H1 (cell line): ENCODE results near the gene FXR1. TPM values are rescaled to one million over a fixed set of nuclear protein-coding genes. Genes with fewer than 3 reads are reported as not detected.
"Not testable (repeated sequence)": the region's sequence is repeated elsewhere in the genome, so short reads cannot be mapped to it uniquely, and the experiment has no call there.

ENCODE experiments used
- CTCF ChIA-PET: fragments of 300-600 bp; sonication (Branson Sonifier 250); formaldehyde crosslinking; loops from one replicate; lab custom pipeline; 2021; ENCODE audit not compliant: partially characterized antibody; lab: Charles Lee
- POLR2A ChIA-PET: fragments of 300-600 bp; sonication (Branson Sonifier 250); formaldehyde crosslinking; loops from one replicate; lab custom pipeline; 2021; ENCODE audit warnings: inconsistent platforms; ENCODE audit not compliant: partially characterized antibody; lab: Charles Lee
- DNase-seq, 2 experiments: peaks; one replicate each; pipeline versions ENCODE4 v3.0.0 to v3.0.0-alpha.2; 2010 to 2022; ENCODE audit warnings: low spot score in 2 of 2, low read depth in 1 of 2, mixed read lengths in 1 of 2
- FAIRE-seq: peaks from 2 replicates; lab custom pipeline; 2011; peaks lifted over from hg19 to GRCh38; lab: Jason Lieb, UNC
- H2AFZ ChIP-seq: 2 replicates; pipeline ENCODE4 v1.8.1; 2012; ENCODE audit warnings: low read length, inconsistent platforms
- H2AK5ac ChIP-seq: 2 replicates; pipeline ENCODE4 v1.6.1; 2013; ENCODE audit warnings: low read depth, low read length
- H2BK120ac ChIP-seq: replicated peaks from 2 replicates; pipeline ENCODE3; 2013; ENCODE audit warnings: low read depth, low read length, inconsistent platforms
- H2BK12ac ChIP-seq: 2 replicates; pipeline ENCODE4 v1.6.1; 2013; ENCODE audit warnings: low read depth, low read length
- H2BK15ac ChIP-seq: 2 replicates; pipeline ENCODE4 v1.6.1; 2013; ENCODE audit warnings: low read length
- H2BK20ac ChIP-seq: 2 replicates; pipeline ENCODE4 v1.6.1; 2013; ENCODE audit warnings: low read length
- H2BK5ac ChIP-seq: 2 replicates; pipeline ENCODE4 v1.6.1; 2013; ENCODE audit warnings: low read depth, low read length
- H3K14ac ChIP-seq: 2 replicates; pipeline ENCODE4 v1.6.1; 2013; ENCODE audit warnings: inconsistent platforms; ENCODE audit not compliant: insufficient read length
- H3K18ac ChIP-seq: 2 replicates; pipeline ENCODE4 v1.6.1; 2013; ENCODE audit warnings: low read length; ENCODE audit errors: extremely low read depth
- H3K23ac ChIP-seq: 2 replicates; pipeline ENCODE4 v1.6.1; 2013; ENCODE audit warnings: inconsistent platforms; ENCODE audit not compliant: insufficient read length
- H3K23me2 ChIP-seq: 2 replicates; pipeline ENCODE4 v1.6.1; 2013; ENCODE audit warnings: low read depth, low read length
- H3K27ac ChIP-seq: 2 replicates; pipeline ENCODE4 v1.6.1; 2011; ENCODE audit warnings: low read depth, low read length, inconsistent platforms
- H3K27me3 ChIP-seq, 4 experiments: replicated peaks in 1 of 4; 1 replicate in 1 of 4; 2 replicates in 3 of 4; pipeline versions ENCODE4 v1.6.1 to v1.8.1; 2011 to 2013; ENCODE audit warnings: low read length in 3 of 4, mild to moderate bottlenecking in 3 of 4, inconsistent platforms in 2 of 4, mixed read lengths in 2 of 4, moderate library complexity in 1 of 4; ENCODE audit not compliant: control insufficient read depth in 3 of 4, insufficient read depth in 3 of 4; ENCODE audit errors: extremely low read depth in 1 of 4
- H3K36me3 ChIP-seq, 4 experiments: 2 replicates each; pipeline versions ENCODE4 v1.6.1 to v1.8.1; 2011 to 2013; ENCODE audit warnings: mild to moderate bottlenecking in 4 of 4, low read length in 3 of 4, moderate library complexity in 2 of 4, control low read depth in 1 of 4, inconsistent platforms in 1 of 4; ENCODE audit not compliant: insufficient read depth in 4 of 4, control insufficient read depth in 2 of 4
- H3K4ac ChIP-seq: replicated peaks from 2 replicates; pipeline ENCODE3; 2013; ENCODE audit warnings: low read length, low read depth, mixed read lengths, inconsistent platforms; ENCODE audit not compliant: insufficient read length
- H3K4me1 ChIP-seq, 4 experiments: replicated peaks in 1 of 4; 1 replicate in 1 of 4; 2 replicates in 3 of 4; pipeline versions ENCODE4 v1.6.1 to v1.8.1; 2011 to 2013; ENCODE audit warnings: low read length in 3 of 4, inconsistent platforms in 2 of 4, mixed read lengths in 1 of 4; ENCODE audit not compliant: insufficient read depth in 4 of 4, control insufficient read depth in 3 of 4
- H3K4me2 ChIP-seq, 2 experiments: 2 replicates each; pipeline versions ENCODE4 v1.6.1 to v1.8.1; 2011 to 2013; ENCODE audit warnings: low read depth in 2 of 2, low read length in 2 of 2, control low read depth in 1 of 2, inconsistent platforms in 1 of 2, mild to moderate bottlenecking in 1 of 2; ENCODE audit not compliant: insufficient read depth in 1 of 2
- H3K4me3 ChIP-seq, 4 experiments: fragments of 200-600, 300-600 bp in 1 of 4; sonication (generic), shearing (Covaris generic), sonication (Bioruptor Twin) in 1 of 4; 2 replicates each; pipeline versions ENCODE4 v1.5.1 to v1.8.1; 2011 to 2016; ENCODE audit warnings: low read length in 4 of 4, low read depth in 3 of 4, control low read depth in 2 of 4, inconsistent platforms in 2 of 4, mild to moderate bottlenecking in 2 of 4, mixed read lengths in 1 of 4, moderate library complexity in 1 of 4; ENCODE audit not compliant: insufficient read depth in 2 of 4; ENCODE audit errors: extremely low read depth in 1 of 4
- H3K56ac ChIP-seq: replicated peaks from 2 replicates; pipeline ENCODE3; 2013; ENCODE audit warnings: low read depth, mild to moderate bottlenecking, mixed read lengths, low read length, inconsistent platforms; ENCODE audit not compliant: insufficient read length
- H3K79me1 ChIP-seq: 2 replicates; pipeline ENCODE4 v1.6.1; 2013; ENCODE audit warnings: low read depth, low read length, control low read depth
- H3K79me2 ChIP-seq, 2 experiments: 2 replicates each; pipeline versions ENCODE4 v1.6.1 to v1.8.1; 2012 to 2013; ENCODE audit warnings: low read length in 2 of 2, mild to moderate bottlenecking in 2 of 2, inconsistent platforms in 1 of 2; ENCODE audit not compliant: insufficient read depth in 2 of 2, control insufficient read depth in 1 of 2
- H3K9ac ChIP-seq, 4 experiments: replicated peaks in 1 of 4; 1 replicate in 1 of 4; 2 replicates in 3 of 4; pipeline versions ENCODE4 v1.6.1 to v1.8.1; 2011 to 2013; ENCODE audit warnings: low read depth in 3 of 4, low read length in 3 of 4, control low read depth in 2 of 4, mild to moderate bottlenecking in 2 of 4, moderate library complexity in 2 of 4, inconsistent platforms in 1 of 4; ENCODE audit errors: extremely low read depth in 1 of 4
- H3K9me3 ChIP-seq, 2 experiments: 2 replicates each; pipeline versions ENCODE4 v1.6.1 to v1.8.1; 2012 to 2013; ENCODE audit warnings: mild to moderate bottlenecking in 2 of 2, moderate library complexity in 2 of 2, control low read depth in 1 of 2, inconsistent platforms in 1 of 2, low read depth in 1 of 2, low read length in 1 of 2, mixed read lengths in 1 of 2; ENCODE audit not compliant: insufficient read depth in 2 of 2
- H4K20me1 ChIP-seq, 2 experiments: replicated peaks in 1 of 2; 2 replicates each; pipeline versions ENCODE3 to v1.8.1; 2011 to 2013; ENCODE audit warnings: inconsistent platforms in 2 of 2, low read length in 2 of 2, mild to moderate bottlenecking in 1 of 2; ENCODE audit not compliant: insufficient read depth in 2 of 2, control insufficient read depth in 1 of 2
- H4K5ac ChIP-seq: 2 replicates; pipeline ENCODE4 v1.6.1; 2013; ENCODE audit warnings: low read length, low read depth, mixed read lengths, inconsistent platforms; ENCODE audit not compliant: insufficient read length
- H4K8ac ChIP-seq: 2 replicates; pipeline ENCODE4 v1.8.0; 2013; ENCODE audit warnings: mild to moderate bottlenecking, moderate library complexity, low read length, inconsistent platforms; ENCODE audit not compliant: insufficient read depth; ENCODE audit errors: extremely low read depth
- H4K91ac ChIP-seq: replicated peaks from 2 replicates; pipeline ENCODE3; 2013; ENCODE audit warnings: low read length, mixed read lengths, inconsistent platforms; ENCODE audit not compliant: insufficient read length
- WGBS, 2 experiments: shearing (Covaris generic) in 1 of 2; methylation state at CpG; one replicate each; pipeline versions ENCODE4 v1.1.6 to v1.1.7; 2013 to 2015; ENCODE audit warnings: low lambda C conversion rate in 2 of 2, mixed read lengths in 2 of 2, inconsistent platforms in 1 of 2, low coverage in 1 of 2, missing lambda C conversion rate in 1 of 2; ENCODE audit not compliant: insufficient replicate concordance in 2 of 2, insufficient coverage in 1 of 2, insufficient read length in 1 of 2; ENCODE audit errors: extremely low coverage in 1 of 2, missing lambda C conversion rate in 1 of 2; 5-methylcytosine and 5-hydroxymethylcytosine counted together
- polyA plus RNA-seq, 7 experiments: library from polyadenylated mRNA; depleted of rRNA in 3 of 7; stranded (reverse) in 5 of 7; unstranded in 2 of 7; fragments of >200 nt in 5 of 7; fragments of 200-250 nt in 2 of 7; gene quantifications; 1 replicate in 5 of 7; 2 replicates in 1 of 7; 4 replicates in 1 of 7; pipeline versions ENCODE4 v1.2.1 to v1.2.3, GENCODE V29; 2011 to 2013; ENCODE audit warnings: missing spikeins in 2 of 7, mixed read lengths in 2 of 7
- total RNA-seq: library from RNA; stranded (reverse); fragmentation: NEBNext Ultra II Directional; extraction: Animal tissue kit (Norgen Biotek cat#: 25700); gene quantifications from 2 replicates; pipeline ENCODE4 v1.2.1, GENCODE V29; 2021

The FXR1 gene
- total and polyA plus RNA-seq, 2 of the 8 experiments (the other 6 are each of a cell fraction or from before 2014, with no cell fraction given) = 108 to 283 TPM

- H3K18ac ChIP-seq, H3K4me2 ChIP-seq, H2BK15ac ChIP-seq, H2BK120ac ChIP-seq, H3K36me3 ChIP-seq, H3K4me3 ChIP-seq, H4K91ac ChIP-seq, H3K14ac ChIP-seq, H4K8ac ChIP-seq, H4K20me1 ChIP-seq, H3K79me1 ChIP-seq, H3K23ac ChIP-seq, H2AFZ ChIP-seq, H3K9me3 ChIP-seq, H3K27ac ChIP-seq, H2AK5ac ChIP-seq, H3K4ac ChIP-seq, H3K27me3 ChIP-seq, FAIRE-seq, H4K5ac ChIP-seq, H3K4me1 ChIP-seq, DNase-seq, H3K56ac ChIP-seq, H2BK20ac ChIP-seq, POLR2A ChIA-PET, H2BK12ac ChIP-seq, H2BK5ac ChIP-seq, H3K9ac ChIP-seq, H3K23me2 ChIP-seq, H3K79me2 ChIP-seq: not testable (repeated sequence)
- WGBS, 2 experiments = 89% methylated on average over 2 of the region's 2 CpGs; no CpG with 5 or more reads in 1 of the 2 experiments
- CTCF ChIA-PET = interaction anchor here (0.6 kb wide), 1 partner anchor 27 kb away, joined by 3 read pairs; no protein-coding TSS in a partner anchor
Observed at GRCh38 chr3:181003469-181003868, 91.0 kb downstream of the FXR1 start.
